Lower lobe of right lung (tissue), 2 donors: ENCODE measurements around the gene AKT1. TPM values are rescaled to one million over a fixed set of nuclear protein-coding genes. Genes with fewer than 3 reads are reported as not detected.

Source experiments
- ATAC-seq, 2 donors: fragments of 200-7000 bp; cut with Tn5 transposase; one replicate each; pipeline ENCODE4 v1.9.1; 2020 to 2022; ENCODE audit warnings: mild to moderate bottlenecking in 2 of 2, moderate library complexity in 2 of 2
- DNase-seq: peaks from one replicate; pipeline ENCODE4 v3.0.0-alpha.2; 2020
- H3K27ac ChIP-seq: fragments of 200-600 bp; one replicate; pipeline ENCODE4 v1.8.0; 2022
- H3K27me3 ChIP-seq: fragments of 200-600 bp; one replicate; pipeline ENCODE4 v1.8.0; 2022; ENCODE audit warnings: low read depth
- H3K36me3 ChIP-seq: fragments of 200-600 bp; one replicate; pipeline ENCODE4 v1.8.0; 2022; ENCODE audit warnings: mild to moderate bottlenecking
- H3K4me1 ChIP-seq: fragments of 200-600 bp; one replicate; pipeline ENCODE4 v1.8.0; 2022
- H3K4me3 ChIP-seq: fragments of 200-600 bp; one replicate; pipeline ENCODE4 v1.8.0; 2022; ENCODE audit warnings: mild to moderate bottlenecking
- H3K9me3 ChIP-seq: fragments of 200-600 bp; one replicate; pipeline ENCODE4 v1.8.0; 2022
- CTCF ChIP-seq: fragments of 200-600 bp; IDR thresholded peaks from one replicate; pipeline ENCODE4 v1.8.0; 2022; ENCODE audit warnings: antibody characterized with exemption, mild to moderate bottlenecking
- intact Hi-C: fragments of 100-400 bp; cut with DNase I; formaldehyde crosslinking; loops from one replicate; pipeline ENCODE4 v1.11.0; 2022
- long read RNA-seq: library from polyadenylated mRNA; unstranded; transcript quantifications from one replicate; pipeline ENCODE4 v2.0.0, GENCODE V29; 2021
- total RNA-seq: library from RNA; stranded (reverse); fragmentation: NEBNext Ultra II Directional; extraction: Animal tissue kit (Norgen Biotek cat#: 25700); gene quantifications from one replicate; pipeline ENCODE4 v1.2.1, GENCODE V29; 2021
- donor health status: DM: no; HTN: yes; CAD: no; lungs with severe emphysema.

Gene AKT1
- total RNA-seq: 154 TPM
- long read RNA-seq, transcript AKT1-220 (15 exons, 2,742 nt): minor isoform, 54 of 887 reads
- long read RNA-seq, transcript AKT1-203 (14 exons, 2,710 nt): major isoform, 598 of 887 reads
- long read RNA-seq, transcript AKT1-202 (14 exons, 3,913 nt): minor isoform, 13 of 887 reads
- long read RNA-seq, transcript AKT1-201 (15 exons, 2,866 nt): minor isoform, 32 of 887 reads
- long read RNA-seq, partial matches to known transcripts: 53 of 887 reads
- long read RNA-seq, other reads (novel, unspliced or antisense): 118 of 887 reads

DNA sequence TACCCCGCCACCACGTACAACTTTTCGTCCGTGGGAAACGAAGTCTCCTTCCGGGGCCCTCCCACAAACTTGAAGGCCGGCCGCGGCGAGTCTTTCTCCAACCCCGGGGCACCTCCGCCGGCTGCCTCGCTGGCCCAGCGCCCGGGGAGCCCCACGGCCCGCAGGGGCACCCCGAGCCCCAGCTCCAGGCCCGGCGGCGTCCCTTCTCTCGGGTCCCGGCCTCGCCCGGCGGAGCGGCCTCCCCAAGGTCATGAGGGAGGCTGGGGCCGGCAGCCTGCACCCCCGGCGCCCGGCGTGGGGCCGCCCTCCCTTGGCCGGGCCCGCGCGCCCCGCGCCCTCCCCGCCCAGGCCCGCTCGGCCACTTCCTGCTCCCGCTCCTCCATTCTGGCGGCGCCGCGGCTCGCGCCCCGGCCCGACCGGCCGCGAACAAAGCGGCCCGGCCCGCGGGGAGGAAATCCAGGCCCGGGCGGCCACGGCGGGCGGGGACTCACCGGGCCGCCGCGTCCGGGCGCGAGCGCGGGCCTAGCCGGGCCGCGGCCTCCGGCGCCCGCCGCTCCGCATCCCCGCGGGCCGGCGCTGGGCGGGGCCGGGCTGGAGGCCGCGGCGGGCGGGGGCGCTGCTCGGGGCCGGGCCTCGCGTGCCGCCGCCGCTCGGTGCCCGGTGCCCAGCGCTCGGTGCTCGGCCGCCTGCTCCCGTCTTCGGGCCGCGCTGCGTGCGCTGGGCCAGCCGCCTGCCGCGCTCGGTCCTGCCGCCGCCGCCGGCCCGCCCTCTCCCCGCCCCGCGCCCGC is at the start of gene AKT1:
Gene AKT1 (minus strand): TSS at position 756 of the 788 bp plus-strand sequence. CDS start 3,105 bp downstream, outside the sequence.
- peak within 1 kb of the TSS; percentile 71 for H3K4me3 ChIP-seq
- peak in 1 of 2 donors; percentile 5 for ATAC-seq
- H3K36me3 ChIP-seq: peaks cover 20% of the 10 kb centered on the region
- no peaks in the 10 kb centered on the region for H3K9me3 ChIP-seq
- TF ChIP-seq CTCF: no peak
- no peaks in the 10 kb centered on the region for H3K27me3 ChIP-seq
- DNase-seq: peak; percentile 65
- intact Hi-C loops: no loop called here
- peaks cover 80% of the 10 kb centered on the region for H3K4me1 ChIP-seq
- H3K27ac ChIP-seq: peak within 1 kb of the TSS; percentile 87

GRCh38 chr14:104845033-104845666 is 49.6 kb upstream of the AKT1 start:
- Histone ChIP-seq H3K27me3 (peaks cover 49% of the 10 kb centered on the region), H3K9me3 (no peaks in the 10 kb centered on the region), H3K36me3 (no peaks in the 10 kb centered on the region), H3K4me3 (no peak overlapping the region), H3K27ac (no peak overlapping the region), H3K4me1 (peaks cover 17% of the 10 kb centered on the region)
- no peak for TF ChIP-seq CTCF
- ATAC-seq: no peak
- DNase-seq: no peak
- intact Hi-C loops: no loop called here

DNA sequence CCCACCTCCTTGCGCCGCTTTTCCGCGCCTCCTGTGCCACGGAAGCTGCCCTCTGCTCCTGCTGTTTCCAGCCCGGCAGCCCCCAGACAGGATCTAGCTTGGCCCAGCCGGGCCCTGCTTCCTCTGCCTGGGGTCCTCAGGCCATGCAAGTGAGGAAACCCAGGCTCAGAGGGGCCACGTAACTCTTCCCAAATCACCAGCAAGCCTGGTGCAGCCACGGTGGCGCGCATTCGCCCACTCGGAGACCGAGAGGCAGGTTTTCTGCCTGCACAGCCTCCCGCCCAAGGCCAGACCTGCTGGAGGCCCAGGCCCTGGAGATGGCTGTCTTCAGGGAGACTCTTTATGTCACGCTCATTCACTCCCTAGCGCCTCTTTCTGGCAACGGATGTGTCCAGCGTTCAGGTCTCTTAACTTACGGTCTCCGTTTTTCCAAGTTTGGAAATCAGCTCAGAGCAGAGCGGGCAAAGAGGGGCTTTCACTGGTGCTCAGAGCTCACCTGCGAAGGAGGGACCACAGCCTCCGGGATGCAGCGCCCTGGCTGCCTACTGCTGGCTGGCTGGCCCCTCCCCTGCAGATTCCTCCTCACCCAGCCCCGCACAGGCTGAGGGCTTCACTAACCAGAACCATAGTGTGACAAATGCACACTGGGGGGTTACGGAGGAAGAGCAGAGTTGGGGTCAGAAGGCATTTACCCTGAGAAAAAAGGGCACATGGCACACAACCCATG is 48.9 kb upstream of the AKT1 start:
- TF ChIP-seq CTCF: no peak

GRCh38 chr14:104843442-104844305 is 48.1 kb upstream of the AKT1 start:
- Histone ChIP-seq H3K36me3 (no peaks in the 10 kb centered on the region), H3K27ac (no peak overlapping the region), H3K4me1 (peaks cover 17% of the 10 kb centered on the region), H3K27me3 (peaks cover 42% of the 10 kb centered on the region), H3K9me3 (no peaks in the 10 kb centered on the region), H3K4me3 (peak overlapping the region; percentile 49)
- no peak for TF ChIP-seq CTCF
- peak; percentile 77 to 78 for ATAC-seq
- DNase-seq: no peak
- intact Hi-C loops: no loop called here

More for the DNA sequence above, 48.9 kb upstream of the AKT1 start:
- Histone ChIP-seq H3K9me3 (no peaks in the 10 kb centered on the region), H3K36me3 (no peaks in the 10 kb centered on the region), H3K4me3 (peak overlapping the region; percentile 49), H3K27ac (no peak overlapping the region), H3K4me1 (peaks cover 17% of the 10 kb centered on the region), H3K27me3 (peaks cover 46% of the 10 kb centered on the region)
- DNase-seq: no peak
- peak; percentile 28 to 31 for ATAC-seq
- intact Hi-C loops: no loop called here
